Subcutaneous adipose tissue (tissue), 4 donors: Measurements from ENCODE around the gene PPP4C. TPM values are rescaled to one million over a fixed set of nuclear protein-coding genes. Genes with fewer than 3 reads are reported as not detected.

Source experiments
- CTCF ChIP-seq: fragments of 450-650 bp; IDR thresholded peaks from one replicate; pipeline ENCODE4 v1.5.1; 2016; ENCODE audit warnings: low read depth, mild to moderate bottlenecking, control low read depth, antibody characterized with exemption, moderate library complexity
- total RNA-seq, 4 donors: library from RNA; depleted of rRNA; stranded (reverse); fragments of >200 nt; gene quantifications; one replicate each; pipeline ENCODE4 v1.1.0, GENCODE V29; 2016

The PPP4C gene
- total RNA-seq, 4 donors from 2014 or later: 38.2 to 46.6 (median 43.6) TPM

- no peak for TF ChIP-seq CTCF
Observed at GRCh38 chr16:30096862-30097563, 21.2 kb downstream of the PPP4C start.

GRCh38 chr16:30104090-30104489 lies 28.3 kb downstream of the PPP4C start:
- no peak for TF ChIP-seq CTCF

- TF ChIP-seq CTCF: no peak
Observed at GRCh38 chr16:30104492-30104891, 28.7 kb downstream of the PPP4C start.

GRCh38 chr16:30108059-30108850 lies 32.5 kb downstream of the PPP4C start:
- no peak for TF ChIP-seq CTCF

- no peak for TF ChIP-seq CTCF
Observed at GRCh38 chr16:30110661-30111060, 34.9 kb downstream of the PPP4C start.

GRCh38 chr16:30112197-30113030 lies 36.6 kb downstream of the PPP4C start:
- TF ChIP-seq CTCF: no peak
